Muscle of leg (tissue), 11 donors: ENCODE data around the gene GPC3. TPM values are rescaled to one million over a fixed set of nuclear protein-coding genes. Genes with fewer than 3 reads are reported as not detected.
"Not testable (repeated sequence)": the region's sequence is repeated elsewhere in the genome, so short reads cannot be mapped to it uniquely, and the experiment has no call there.

Experiments
- DNase-seq: peaks from one replicate; pipeline ENCODE4 v3.0.0; 2013
- H3K27ac ChIP-seq: one replicate; pipeline ENCODE4 v1.5.1; 2013; ENCODE audit warnings: mild to moderate bottlenecking, low read length, control low read depth
- H3K27me3 ChIP-seq: one replicate; pipeline ENCODE4 v1.6.1; 2013; ENCODE audit warnings: low read length; ENCODE audit not compliant: control insufficient read depth, insufficient read depth
- H3K36me3 ChIP-seq: one replicate; pipeline ENCODE4 v1.6.1; 2013; ENCODE audit warnings: low read length; ENCODE audit not compliant: control insufficient read depth, insufficient read depth
- H3K4me1 ChIP-seq: one replicate; pipeline ENCODE4 v1.6.1; 2013; ENCODE audit warnings: low read length; ENCODE audit not compliant: control insufficient read depth, insufficient read depth
- H3K4me3 ChIP-seq: one replicate; pipeline ENCODE4 v1.5.1; 2013; ENCODE audit warnings: low read length, control low read depth
- H3K9me3 ChIP-seq: replicated peaks from 2 replicates; pipeline ENCODE4 v1.6.1; 2013; ENCODE audit warnings: low read depth, low read length; ENCODE audit not compliant: control insufficient read depth
- WGBS: methylation state at CpG from one replicate; pipeline ENCODE4 v1.1.5; 2013; ENCODE audit warnings: missing lambda C conversion rate; ENCODE audit not compliant: insufficient coverage; 5-methylcytosine and 5-hydroxymethylcytosine counted together
- polyA plus RNA-seq, 8 donors: library from polyadenylated mRNA; unstranded; fragments of 120-200 nt; gene quantifications; one replicate each; pipeline versions ENCODE4 v1.2.1 to v1.2.3, GENCODE V29; 2013; ENCODE audit warnings: inconsistent platforms in 1 of 8, low replicate concordance in 1 of 8; ENCODE audit not compliant: insufficient read length in 8 of 8, insufficient read depth in 1 of 8
- total RNA-seq: library from RNA; stranded (reverse); fragments of 120-200 nt; gene quantifications from one replicate; pipeline ENCODE4 v1.2.4, GENCODE V29; 2013

The GPC3 gene
- total and polyA plus RNA-seq, 9 donors = 271 to 581 (median 367) TPM

DNA sequence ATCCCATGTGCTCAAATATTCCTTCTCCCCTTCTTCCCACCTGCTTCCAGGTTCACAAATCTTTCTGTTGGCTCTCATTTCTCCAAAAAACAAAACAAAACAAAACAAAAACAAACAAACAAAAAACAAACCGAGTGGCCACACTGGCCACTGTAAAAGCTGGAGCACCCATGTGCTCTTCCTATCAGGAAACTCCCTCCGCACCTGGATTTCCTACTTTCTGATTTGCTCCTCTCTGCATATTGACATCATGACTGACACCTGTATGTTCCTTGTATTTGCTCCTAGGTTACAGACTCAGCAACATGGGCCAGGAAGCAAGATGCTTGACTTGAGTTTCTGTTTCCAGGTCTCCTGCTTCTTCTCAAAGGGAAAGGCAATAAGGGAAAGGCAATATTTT lies 258.8 kb downstream of the GPC3 start:
- Histone ChIP-seq H3K36me3 (no peaks in the 10 kb centered on the region), H3K27ac (no peak overlapping the region), H3K4me3 (no peak overlapping the region), H3K4me1 (no peaks in the 10 kb centered on the region), H3K9me3 (no peaks in the 10 kb centered on the region), H3K27me3 (peaks cover 3% of the 10 kb centered on the region)
- 57% methylated on average over 2 of the region's 2 CpGs for WGBS
- DNase-seq = no peak

DNA sequence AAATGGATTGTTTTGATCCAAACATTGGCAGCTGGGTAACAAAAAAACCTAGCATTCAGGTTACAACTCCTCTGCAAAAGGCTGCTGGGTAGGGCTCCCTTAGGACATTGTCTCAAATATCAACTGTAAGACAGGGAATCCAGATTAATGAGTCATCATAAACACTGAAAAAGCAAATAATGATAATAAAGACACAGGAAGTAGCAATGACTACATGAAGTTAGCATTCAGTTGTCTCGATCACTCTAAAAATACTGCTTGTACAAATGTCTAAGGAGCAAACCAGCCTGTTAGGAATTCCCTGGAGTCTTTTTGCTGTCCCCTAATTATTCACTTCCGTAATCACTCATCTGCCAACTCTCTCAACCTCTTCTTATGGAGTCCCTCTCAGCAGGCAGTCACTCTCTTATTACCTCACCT lies 259.2 kb downstream of the GPC3 start:
- peak; percentile 24 for DNase-seq
- H3K4me1 ChIP-seq = no peaks in the 10 kb centered on the region
- H3K27me3 ChIP-seq = peaks cover 3% of the 10 kb centered on the region
- 27% methylated on average over 2 of the region's 2 CpGs for WGBS
- H3K4me3 ChIP-seq = no peak overlapping the region
- H3K9me3 ChIP-seq = no peaks in the 10 kb centered on the region
- H3K27ac ChIP-seq = no peak overlapping the region
- no peaks in the 10 kb centered on the region for H3K36me3 ChIP-seq

DNA sequence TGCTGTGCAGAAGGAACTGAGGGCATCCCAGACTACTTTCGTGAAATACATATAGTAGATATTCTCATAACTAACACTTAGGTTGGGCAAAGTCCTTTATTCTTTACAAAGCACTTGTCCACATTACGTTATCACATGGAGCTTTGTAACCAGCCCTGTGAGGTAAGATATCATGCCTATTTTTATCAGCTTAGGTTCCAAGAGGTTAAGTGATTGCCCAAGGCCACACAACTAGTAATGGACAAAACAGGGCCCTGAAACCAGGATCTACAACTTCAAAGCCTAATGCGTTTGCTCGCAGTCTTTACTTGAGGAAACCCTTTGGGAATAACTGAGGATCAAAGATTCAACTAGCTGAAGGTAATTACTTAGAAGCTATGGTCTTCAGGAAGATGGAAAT lies 261.5 kb downstream of the GPC3 start:
- peaks cover 3% of the 10 kb centered on the region for H3K27me3 ChIP-seq
- no peaks in the 10 kb centered on the region for H3K36me3 ChIP-seq
- no peak overlapping the region for H3K27ac ChIP-seq
- 80% methylated on average over 1 of the region's 4 CpGs for WGBS
- no peak overlapping the region for H3K4me3 ChIP-seq
- no peak for DNase-seq
- no peaks in the 10 kb centered on the region for H3K4me1 ChIP-seq
- H3K9me3 ChIP-seq = no peaks in the 10 kb centered on the region

DNA sequence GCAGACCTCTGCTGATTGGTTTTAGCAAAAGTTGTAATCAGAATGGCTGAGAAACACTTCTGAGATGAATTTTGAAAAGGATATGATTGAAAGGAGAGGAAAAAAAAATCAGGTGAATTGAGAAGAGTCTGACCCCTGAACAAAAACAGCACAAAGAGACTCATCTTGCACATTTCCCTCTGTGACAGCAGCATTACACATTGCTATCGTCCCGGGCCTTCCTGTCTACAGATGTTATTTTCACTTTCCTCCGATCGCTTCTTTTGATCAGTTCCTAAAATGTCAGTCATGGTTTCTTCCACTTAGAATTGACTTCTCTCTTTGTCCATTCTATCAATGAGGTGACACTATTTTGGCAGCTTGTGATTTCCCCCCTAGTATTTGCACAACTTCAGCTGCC lies 262.6 kb downstream of the GPC3 start:
- H3K4me1 ChIP-seq = no peaks in the 10 kb centered on the region
- H3K36me3 ChIP-seq = no peaks in the 10 kb centered on the region
- H3K27ac ChIP-seq = no peak overlapping the region
- H3K27me3 ChIP-seq = peaks cover 3% of the 10 kb centered on the region
- H3K4me3 ChIP-seq = no peak overlapping the region
- H3K9me3 ChIP-seq = no peaks in the 10 kb centered on the region
- DNase-seq = no peak
- 88% methylated on average over 4 of the region's 4 CpGs for WGBS

DNA sequence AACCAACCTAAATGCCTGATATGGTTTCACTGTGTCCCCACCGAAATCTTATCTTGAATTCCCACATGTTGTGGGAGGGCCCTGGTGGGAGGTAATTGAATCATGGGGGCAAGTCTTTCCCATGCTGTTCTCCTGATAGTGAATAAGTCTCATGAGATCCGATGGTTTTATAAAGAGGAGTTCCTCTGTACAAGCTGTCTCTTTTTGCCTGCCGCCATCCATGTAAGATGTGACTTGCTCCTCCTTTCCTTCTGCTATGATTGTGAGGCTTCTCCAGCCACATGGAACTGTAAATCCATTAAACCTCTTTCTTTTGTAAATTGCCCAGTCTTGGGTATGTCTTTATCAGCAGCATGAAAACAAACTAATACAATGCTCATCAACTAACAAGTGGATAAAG lies 265.1 kb downstream of the GPC3 start:
- H3K27ac ChIP-seq, H3K27me3 ChIP-seq, H3K36me3 ChIP-seq, DNase-seq, H3K9me3 ChIP-seq, H3K4me3 ChIP-seq, H3K4me1 ChIP-seq: not testable (repeated sequence)
- WGBS = no CpG with 5 or more reads among the region's 3 CpGs

DNA sequence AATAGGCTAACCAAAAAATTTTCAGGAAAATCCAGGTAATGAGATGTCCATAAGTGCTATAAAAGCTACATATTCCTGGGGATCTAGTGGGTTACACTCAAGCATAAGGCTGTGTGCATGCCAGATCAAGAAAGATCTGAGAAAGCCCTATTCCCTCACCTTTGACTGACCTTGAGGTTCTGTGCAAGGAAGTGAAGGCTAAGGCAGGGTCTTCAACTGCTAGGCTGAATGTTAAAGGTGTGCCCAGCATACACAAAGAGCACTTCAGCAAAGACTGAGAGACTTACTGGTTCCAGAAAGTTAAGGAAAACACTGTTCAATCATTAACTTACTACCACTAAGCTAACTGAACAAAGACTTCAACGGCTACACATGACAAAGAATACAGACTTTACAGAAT lies 269.7 kb downstream of the GPC3 start:
- no peak overlapping the region for H3K4me3 ChIP-seq
- no peaks in the 10 kb centered on the region for H3K36me3 ChIP-seq
- DNase-seq = no peak
- no CpG with 5 or more reads among the region's 1 CpG for WGBS
- H3K27ac ChIP-seq = no peak overlapping the region
- H3K27me3 ChIP-seq = peaks cover 7% of the 10 kb centered on the region
- H3K4me1 ChIP-seq = no peaks in the 10 kb centered on the region
- peaks cover 3% of the 10 kb centered on the region for H3K9me3 ChIP-seq

DNA sequence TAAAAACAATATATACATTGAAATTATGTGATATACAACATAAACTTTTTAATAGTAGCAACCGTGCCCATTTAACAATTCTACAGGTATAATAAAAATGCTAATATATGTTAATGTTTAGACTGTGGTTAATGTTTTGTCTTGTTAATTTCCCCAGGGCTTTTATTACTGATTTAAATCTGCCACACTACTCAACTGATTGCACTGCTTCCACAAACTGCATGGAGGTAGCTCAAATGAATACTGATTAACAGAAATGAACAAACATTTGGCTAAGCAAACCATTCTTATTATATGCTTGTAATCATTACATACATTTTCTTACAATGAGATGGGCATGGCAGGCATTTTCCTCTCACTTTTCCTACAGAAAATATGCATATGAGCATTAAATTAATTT lies 275.9 kb downstream of the GPC3 start:
- Histone ChIP-seq H3K36me3 (no peaks in the 10 kb centered on the region), H3K4me1 (no peaks in the 10 kb centered on the region), H3K4me3 (no peak overlapping the region), H3K27ac (no peak overlapping the region), H3K9me3 (no peaks in the 10 kb centered on the region), H3K27me3 (peaks cover 3% of the 10 kb centered on the region)
- no CpG with 5 or more reads among the region's 1 CpG for WGBS
- no peak for DNase-seq

DNA sequence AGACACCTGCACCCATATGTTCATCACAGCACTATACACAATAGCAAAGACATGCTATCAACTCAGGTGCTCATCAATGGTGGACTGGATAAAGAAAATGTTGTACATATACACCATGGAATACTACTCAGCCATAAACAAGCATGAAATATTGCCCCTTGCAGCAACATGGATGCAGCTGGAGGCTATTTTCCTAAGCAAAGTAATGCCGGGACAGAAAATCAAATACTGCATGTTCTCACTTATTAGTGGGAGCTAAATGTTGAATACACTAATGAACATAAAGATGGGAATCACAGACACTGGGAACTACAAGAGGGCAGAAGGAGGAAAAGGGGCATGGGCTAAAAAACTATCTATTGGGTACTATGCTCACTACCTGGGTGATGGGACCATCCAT lies 278.5 kb downstream of the GPC3 start:
- WGBS = no CpG with 5 or more reads among the region's 1 CpG
- Histone ChIP-seq H3K27me3 (peaks cover 3% of the 10 kb centered on the region), H3K4me3 (no peak overlapping the region), H3K4me1 (no peaks in the 10 kb centered on the region), H3K27ac (no peak overlapping the region), H3K9me3 (no peaks in the 10 kb centered on the region), H3K36me3 (no peaks in the 10 kb centered on the region)
- no peak for DNase-seq

DNA sequence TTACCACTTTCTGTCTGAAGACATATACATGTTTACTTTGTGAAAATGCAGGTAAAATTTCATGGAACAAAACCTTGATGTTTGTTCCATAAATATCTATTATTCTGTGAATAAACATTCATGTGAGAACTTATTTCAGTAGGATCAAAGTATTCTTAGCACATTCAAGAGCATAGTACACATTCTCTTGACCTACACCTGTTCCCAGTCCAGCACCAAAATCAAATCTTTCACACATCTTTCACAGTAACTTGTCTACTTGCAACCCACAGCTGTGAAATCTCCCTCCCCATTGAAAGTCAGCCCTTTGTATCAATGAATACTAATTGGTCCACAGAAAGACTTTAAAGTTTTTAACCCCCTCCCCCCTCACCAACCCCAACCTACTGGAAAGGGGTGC lies 283.2 kb downstream of the GPC3 start:
- no peak for DNase-seq
- Histone ChIP-seq H3K9me3 (no peaks in the 10 kb centered on the region), H3K27me3 (peaks cover 4% of the 10 kb centered on the region)

DNA sequence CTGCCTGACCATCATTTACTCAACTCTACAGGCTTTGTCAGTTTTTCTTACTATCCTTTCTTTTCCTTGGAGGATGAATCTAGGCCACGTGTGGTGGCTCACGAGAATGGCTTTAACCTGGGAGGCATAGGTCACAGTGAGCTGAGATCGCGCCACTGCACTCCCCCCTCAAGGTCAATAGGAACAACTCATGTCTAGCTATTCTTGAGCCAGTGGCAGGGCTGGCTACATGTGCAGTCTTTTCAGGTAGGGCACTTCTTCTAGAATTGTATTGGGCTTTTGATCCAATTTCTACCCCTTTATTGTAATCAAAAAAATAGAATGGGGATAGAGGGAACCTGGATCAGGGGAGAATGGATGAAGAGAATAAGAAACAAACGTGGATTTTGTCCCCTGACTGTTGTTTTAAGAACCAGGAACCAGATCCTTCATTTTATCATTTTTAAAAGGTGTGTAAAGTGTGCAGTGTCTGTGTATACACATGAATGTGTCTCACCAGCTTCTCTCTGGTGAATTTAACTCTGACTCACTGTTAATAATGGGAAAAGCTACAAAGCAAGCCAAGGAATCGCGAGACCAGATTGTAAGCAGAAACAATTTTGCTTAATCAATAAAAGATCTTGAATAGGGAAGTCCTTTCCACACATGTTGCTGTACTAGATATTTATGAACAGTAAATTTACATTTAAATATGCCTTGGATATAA lies 286.2 kb downstream of the GPC3 start:
- no peak overlapping the region for H3K4me3 ChIP-seq
- H3K9me3 ChIP-seq = no peaks in the 10 kb centered on the region
- 57% methylated on average over 2 of the region's 7 CpGs for WGBS
- peaks cover 8% of the 10 kb centered on the region for H3K27me3 ChIP-seq
- H3K4me1 ChIP-seq = no peaks in the 10 kb centered on the region
- DNase-seq = no peak
- no peak overlapping the region for H3K27ac ChIP-seq
- no peaks in the 10 kb centered on the region for H3K36me3 ChIP-seq

More for the DNA sequence above, 283.2 kb downstream of the GPC3 start:
- no peak overlapping the region for H3K4me3 ChIP-seq
- H3K36me3 ChIP-seq = no peaks in the 10 kb centered on the region
- H3K4me1 ChIP-seq = no peaks in the 10 kb centered on the region
- H3K27ac ChIP-seq = no peak overlapping the region

DNA sequence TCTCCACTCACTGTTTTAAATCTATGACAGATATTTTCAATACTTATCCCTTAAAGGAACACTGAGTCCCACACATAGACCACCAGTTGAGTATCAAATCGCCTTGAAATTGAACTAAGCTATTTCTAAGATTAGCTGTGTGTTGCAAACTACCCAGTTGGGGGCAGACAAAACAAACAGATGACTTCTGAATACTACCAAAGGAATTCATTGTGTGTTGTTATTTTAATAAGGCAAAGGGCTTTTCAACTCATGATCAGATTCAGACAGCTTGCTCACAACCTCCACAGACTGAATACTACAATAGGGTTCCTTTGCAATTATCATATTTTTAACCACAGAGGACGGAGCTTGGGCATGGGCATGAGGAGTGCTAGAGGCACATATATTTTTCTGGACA lies 287.1 kb downstream of the GPC3 start:
- no peak overlapping the region for H3K27ac ChIP-seq
- H3K4me1 ChIP-seq = no peaks in the 10 kb centered on the region
- WGBS = no CpG with 5 or more reads among the region's 2 CpGs
- peak; percentile 19 for DNase-seq
- H3K4me3 ChIP-seq = no peak overlapping the region
- peaks cover 11% of the 10 kb centered on the region for H3K27me3 ChIP-seq
- no peaks in the 10 kb centered on the region for H3K36me3 ChIP-seq
- no peaks in the 10 kb centered on the region for H3K9me3 ChIP-seq
